GM12873 (cell line): ENCODE results near the gene RFC5.

Experiments used
- CTCF ChIP-seq: IDR thresholded peaks from 2 replicates; pipeline ENCODE4 v1.5.1; 2012; ENCODE audit warnings: low read depth, mild to moderate bottlenecking, moderate library complexity, low read length, control low read depth; ENCODE audit not compliant: insufficient read depth; ENCODE audit errors: missing control alignments

The RFC5 gene

GRCh38 chr12:118053071-118053985 lies 36.8 kb downstream of the RFC5 start:
- no peak for TF ChIP-seq CTCF

DNA sequence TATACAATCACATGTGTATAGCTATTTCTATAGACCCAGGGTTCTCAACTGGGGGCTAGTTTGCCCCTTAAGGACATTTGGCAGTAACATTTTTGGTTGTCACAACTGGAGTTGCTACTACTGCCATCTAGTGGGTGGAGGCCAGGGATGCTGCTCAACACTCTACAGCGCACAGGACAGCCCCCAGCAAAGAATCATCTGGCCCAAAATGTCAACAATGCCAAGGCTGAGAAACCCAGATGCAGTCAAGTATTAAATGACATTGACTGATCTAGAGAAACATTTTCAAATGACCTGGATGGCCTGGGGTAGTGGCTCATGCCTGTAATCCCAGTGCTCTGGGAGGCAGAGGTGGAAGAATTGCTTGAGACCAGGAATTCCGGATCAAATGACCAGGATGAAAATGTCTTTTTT lies 38.6 kb downstream of the RFC5 start:
- TF ChIP-seq CTCF: peak; percentile 78

DNA sequence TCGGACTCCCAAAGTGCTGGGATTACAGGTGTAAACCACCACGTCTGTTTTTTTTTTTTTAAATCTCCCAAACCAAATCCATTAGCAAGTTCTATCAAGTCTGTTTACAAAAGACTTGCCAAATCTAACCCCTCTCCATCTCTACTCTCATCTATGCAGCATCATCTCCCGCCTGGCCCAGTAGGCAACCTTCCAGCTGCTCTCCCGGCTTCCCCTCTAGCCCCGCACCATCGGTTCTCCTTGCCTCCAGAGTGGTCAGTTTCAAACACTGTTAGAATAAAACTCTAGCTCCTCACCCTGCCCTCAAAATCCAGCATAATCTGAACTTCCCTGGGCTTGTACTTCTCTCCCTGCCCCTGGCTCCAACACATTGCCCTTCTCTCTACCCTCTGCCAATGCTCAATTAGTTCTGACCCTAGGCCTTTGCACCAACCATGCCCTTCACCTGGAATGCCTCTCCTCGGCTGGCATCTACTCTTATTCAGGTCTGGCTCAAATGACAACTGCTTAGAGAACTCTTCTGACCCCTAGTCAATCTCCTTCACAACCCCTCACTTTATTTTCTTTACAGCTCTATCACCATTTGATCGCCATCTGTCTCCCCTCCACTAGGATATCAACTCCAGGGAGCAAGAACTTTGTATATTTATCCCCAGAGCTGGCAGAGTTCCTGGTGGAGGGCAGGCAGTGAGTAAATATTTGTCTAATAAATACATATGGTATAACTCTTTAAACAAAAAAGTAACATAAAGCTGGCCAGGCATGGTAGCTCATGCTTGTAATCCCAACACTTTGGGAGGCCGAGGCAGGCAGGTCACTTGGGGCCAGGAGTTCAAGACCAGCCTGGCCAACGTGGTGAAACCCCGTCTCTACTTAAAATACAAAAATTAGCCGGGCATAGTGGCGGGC lies 39.6 kb downstream of the RFC5 start:
- no peak for TF ChIP-seq CTCF

GRCh38 chr12:118058227-118058626 lies 41.7 kb downstream of the RFC5 start:
- no peak for TF ChIP-seq CTCF

DNA sequence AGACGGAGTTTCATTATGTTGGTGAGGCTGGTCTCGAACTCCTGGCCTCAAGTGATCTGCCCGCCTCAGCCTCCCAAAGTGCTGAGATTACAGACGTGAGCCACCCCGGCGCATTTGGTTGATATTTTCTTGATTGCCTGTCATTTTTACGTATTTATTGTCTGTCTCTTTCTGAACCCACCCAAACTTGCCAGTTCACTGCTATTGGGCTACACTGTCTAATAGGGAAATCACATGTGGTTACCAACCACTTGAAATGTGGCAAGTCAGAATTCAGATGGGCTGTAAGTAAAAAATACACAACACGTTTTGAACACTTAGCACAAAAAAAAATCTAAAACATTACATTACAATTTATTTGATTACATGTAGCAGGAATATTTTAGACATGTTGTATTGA lies 42.4 kb downstream of the RFC5 start:
- TF ChIP-seq CTCF: no peak

DNA sequence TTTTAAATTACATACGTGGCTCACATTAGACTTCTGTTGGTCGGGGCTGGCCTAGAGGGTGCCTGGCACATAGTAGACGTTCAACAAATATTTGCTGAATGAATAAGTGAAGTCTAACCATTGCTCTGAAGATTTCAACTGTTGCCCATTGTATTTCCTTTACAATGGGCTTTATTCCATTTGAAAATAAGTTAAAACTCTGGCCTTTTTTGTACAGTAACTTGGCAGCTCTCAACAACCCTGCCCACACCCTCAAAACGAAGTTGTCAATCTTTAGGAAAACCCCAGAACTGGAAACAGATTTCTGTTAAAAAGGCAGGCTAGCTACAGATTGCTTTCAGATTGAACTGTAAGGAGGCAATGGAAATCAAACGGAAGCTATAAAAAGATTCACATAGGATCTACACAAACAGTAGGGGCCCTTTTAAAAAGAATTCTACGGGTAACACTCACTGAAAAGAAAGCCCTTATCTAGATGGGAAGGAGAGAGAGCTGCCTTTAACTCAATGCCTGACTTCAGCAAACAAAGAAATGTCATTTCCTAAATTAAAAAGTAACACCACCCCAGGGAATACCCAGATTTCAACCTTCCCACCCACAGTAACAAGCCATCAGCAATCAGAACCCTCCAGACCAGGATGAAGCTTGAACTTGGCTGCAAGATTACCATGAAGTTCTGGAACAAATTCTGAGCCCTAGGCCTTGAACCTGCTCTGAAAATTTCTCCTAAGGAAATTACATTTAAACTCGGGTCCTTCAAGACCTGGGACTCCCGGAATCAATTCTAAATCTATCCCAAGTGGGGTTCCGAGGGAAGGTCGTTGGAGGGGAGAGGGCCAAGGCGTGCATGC lies 43.1 kb downstream of the RFC5 start:
- no peak for TF ChIP-seq CTCF
